AG09319 (cell line): ENCODE measurements around the gene COLEC11.

Experiments used
- DNase-seq: peaks from one replicate; pipeline ENCODE4 v3.0.0-alpha.2; 2010; ENCODE audit warnings: low read depth; ENCODE audit errors: extremely low read depth
- TF ChIP-seq, protein P1 (sequence below): IDR thresholded peaks from 2 replicates; pipeline ENCODE4 v1.5.1; 2011; ENCODE audit warnings: low read depth, mild to moderate bottlenecking, inconsistent platforms, low read length, moderate library complexity

COLEC11 gene

DNA sequence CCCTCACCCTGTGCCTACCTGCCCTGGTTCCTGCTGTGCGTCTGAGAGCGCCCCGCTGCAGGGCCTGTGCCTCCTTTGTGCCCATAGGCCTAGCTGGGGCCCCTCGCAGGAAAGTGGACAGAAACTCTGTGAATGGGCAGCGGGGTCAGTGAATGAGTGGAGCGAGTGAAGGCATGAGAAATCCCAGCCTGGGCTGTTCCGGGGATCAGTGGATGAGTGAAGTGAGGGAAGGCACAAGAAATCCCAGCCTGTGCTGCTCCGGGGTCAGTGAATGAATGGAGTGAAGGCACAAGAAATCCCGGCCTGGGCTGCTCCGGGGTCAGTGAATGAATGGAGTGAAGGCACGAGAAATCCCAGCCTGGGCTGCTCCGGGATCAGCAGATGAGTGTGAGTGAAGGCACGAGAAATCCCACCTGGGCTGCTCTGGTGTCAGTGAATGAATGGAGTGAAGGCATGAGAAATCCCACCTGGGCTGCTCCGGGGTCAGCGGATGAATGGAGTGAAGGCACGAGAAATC, 2.0 kb downstream of the COLEC11 start:
- TF ChIP-seq, protein P1, sequence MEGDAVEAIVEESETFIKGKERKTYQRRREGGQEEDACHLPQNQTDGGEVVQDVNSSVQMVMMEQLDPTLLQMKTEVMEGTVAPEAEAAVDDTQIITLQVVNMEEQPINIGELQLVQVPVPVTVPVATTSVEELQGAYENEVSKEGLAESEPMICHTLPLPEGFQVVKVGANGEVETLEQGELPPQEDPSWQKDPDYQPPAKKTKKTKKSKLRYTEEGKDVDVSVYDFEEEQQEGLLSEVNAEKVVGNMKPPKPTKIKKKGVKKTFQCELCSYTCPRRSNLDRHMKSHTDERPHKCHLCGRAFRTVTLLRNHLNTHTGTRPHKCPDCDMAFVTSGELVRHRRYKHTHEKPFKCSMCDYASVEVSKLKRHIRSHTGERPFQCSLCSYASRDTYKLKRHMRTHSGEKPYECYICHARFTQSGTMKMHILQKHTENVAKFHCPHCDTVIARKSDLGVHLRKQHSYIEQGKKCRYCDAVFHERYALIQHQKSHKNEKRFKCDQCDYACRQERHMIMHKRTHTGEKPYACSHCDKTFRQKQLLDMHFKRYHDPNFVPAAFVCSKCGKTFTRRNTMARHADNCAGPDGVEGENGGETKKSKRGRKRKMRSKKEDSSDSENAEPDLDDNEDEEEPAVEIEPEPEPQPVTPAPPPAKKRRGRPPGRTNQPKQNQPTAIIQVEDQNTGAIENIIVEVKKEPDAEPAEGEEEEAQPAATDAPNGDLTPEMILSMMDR, result no peak
- no peak for DNase-seq

DNA sequence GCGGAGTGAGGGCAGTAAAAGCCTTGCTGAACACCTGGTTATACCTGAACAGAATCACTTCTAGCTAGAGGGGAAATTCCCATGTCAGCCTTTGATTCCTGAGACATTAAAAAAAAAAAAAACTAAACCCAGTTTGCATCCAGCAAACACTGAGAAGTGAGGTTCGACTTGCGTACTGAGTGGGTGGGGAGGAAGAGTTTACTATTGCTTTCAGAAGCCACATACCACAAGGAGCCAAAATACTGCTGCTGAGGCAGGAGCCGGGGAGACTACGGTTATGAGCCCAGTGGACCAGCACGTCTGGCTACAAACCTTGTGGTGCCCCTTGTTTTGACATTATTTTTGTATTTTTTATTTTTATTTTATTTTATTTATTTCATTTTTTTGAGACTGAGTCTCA, 2.7 kb downstream of the COLEC11 start:
- TF ChIP-seq, protein P1, result no peak
- no peak for DNase-seq

DNA sequence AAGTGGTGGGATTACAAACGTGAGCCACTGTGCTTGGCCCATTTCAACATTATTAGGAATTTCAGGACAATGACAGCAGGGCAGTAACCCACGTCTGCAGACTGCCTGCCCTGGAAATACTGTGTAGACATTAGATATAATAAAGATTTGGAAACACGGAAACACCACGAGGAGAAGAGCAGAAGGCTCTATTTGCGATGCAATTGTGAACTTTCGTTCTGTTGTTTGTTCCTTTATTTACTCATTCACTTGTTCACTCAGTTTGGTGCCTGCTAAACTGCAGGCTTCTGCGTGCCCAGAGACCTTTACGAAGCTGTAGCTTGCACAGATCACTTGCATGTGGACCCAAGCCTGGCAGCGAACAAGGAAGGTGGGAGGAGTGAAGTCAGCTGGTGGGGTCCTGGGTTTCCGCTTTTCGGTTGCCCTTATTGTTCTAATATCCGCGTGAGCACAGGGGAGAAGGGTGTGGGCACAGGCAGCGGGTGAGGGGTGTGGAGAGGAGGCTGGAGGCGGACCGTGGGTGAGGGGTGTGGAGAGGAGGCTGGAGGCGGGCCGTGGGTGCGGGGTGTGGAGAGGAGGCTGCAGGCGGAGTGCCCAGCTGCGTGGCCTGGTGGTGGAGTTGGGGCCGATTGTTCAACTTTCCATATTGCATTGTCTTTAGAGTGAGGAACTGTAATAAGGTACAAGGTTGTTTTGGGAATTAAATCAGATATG, 3.4 kb downstream of the COLEC11 start:
- DNase-seq, result no peak
- TF ChIP-seq, protein P1, result no peak

DNA sequence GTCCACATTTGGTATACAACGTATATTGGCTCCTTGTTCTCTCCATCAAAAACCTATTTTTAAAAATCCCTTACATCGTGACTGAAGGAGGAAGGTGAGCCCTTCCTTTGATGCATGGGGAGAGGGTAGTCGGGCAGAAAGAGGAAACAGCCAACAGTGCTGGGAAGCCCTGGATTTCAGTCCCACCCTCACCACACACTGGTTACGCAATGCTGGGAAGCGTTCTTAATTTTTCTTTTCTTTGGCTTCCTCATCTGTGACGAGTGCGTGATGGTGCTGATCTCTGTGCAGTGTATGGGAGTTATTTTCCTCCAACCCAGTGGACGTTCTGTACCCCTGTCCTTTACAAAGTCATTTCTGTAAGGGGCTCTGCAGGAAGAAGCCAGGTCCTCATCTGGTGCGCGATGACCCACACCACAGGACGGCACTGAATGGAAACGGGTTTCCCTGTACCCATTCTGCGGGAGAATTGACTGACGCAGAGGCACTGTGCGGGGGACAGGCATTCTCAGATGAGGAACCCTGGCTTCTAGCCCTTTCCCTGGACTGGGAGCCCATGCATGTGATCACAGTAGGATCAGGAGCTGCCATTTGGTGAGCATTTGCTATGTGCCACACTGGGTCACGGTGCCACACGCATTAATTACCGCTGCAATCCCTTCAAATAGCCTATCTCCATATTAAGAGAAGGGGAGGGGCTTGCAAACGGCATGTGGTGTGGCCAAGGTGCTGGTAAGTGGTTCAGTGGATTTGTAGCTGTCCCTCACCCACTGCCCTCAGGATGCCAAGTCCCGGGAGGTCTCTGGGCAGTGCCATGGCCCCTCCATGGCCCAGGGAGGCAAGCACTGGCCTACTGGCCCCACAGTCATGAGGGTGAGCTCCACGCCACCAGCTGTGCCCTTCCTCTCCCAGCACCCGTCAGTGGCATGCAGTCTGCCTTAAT, 4.3 kb downstream of the COLEC11 start:
- TF ChIP-seq, protein P1, result no peak
- DNase-seq, result no peak

DNA sequence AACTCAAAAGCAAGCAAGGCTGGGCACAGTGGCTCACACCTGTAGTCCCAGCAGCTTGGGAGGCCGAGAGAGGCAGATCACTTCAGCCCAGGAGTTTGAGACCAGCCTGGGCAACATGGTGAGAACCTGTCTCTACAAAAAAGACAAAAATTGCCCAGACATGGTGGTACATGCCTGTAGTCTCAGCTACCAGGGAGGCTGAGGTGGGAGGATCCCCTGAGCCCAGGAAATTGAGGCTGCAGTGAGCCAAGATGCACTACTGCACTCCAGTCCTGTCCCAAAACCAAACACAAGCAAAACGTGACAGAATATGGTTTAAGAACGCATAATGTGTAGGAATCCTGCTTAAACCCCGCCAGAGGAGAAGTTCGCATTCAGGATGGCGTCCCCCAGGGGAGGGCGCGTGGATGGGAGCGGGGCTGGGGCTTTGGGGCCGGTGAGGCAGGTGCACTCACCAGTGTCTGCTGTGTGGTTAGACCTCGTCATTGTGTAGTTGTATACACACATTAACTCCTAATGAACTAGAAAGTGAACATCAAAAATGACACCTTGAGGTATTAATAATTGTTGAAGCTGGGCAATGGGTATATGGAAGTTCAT, 5.4 kb downstream of the COLEC11 start:
- no peak for DNase-seq
- TF ChIP-seq, protein P1, result no peak

DNA sequence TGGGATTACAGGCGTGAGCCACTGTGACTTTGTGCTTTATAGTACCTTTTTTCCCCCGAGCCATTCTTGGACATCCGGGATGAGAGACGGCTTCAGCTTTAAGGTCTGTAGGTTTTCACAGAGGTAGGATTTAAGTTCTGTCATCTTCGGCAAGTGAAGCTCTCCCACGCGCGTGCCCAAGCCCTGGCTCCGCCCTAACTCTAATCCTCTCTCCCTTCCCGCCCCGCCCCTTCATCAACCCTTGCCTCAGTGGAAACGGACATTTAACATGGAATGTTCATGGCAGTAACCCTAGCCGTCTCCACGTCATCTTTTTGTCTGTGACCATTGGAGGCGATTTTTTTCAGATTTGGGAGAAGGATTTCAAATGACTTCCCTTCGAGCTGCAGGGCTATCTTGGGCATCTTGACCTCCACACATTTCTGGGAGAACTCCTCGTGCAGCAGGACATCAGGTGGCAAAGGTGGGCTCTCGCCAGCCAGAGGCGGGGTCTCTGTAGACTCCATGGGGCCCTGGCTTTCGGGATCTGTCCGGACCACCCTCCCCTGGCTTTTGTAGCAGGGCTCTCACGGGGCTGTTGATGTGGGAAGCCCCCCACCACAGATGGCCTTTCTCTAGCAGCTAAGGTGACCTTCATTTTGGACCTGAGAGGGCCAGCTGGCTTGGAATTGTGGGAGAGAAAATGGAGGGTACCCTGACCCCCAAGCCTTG, 6.8 kb downstream of the COLEC11 start:
- DNase-seq, result no peak
- TF ChIP-seq, protein P1, result no peak
